Measurements from ENCODE around the gene TAB2. TPM values are rescaled to one million over a fixed set of nuclear protein-coding genes. Genes with fewer than 3 reads are reported as not detected.
"Not testable (repeated sequence)": the region's sequence is repeated elsewhere in the genome, so short reads cannot be mapped to it uniquely, and the experiment has no call there.

TAB2 gene
- total RNA-seq, 1 experiment from 2014 or later, result 56.7 TPM

DNA sequence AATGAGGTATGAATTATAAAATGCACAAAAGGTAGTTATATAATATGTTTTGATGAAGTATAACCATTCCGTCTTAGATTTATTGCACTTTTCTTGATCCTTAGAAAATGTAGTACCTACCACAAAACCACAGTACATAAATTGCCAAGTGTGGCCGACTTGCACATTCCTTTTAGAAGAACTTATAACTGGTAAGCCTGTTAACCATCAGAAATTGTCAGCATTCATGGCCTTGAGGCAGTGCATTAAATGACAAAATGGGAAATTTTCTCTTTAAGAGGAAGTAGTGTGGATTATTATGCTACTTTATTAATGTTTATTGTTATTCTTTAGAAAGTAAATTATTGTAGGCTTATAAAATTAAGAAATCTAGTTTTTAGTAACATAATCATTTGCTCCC is 29.6 kb downstream of the TAB2 start:
- H3K9me3 ChIP-seq (ENCODE audit: control insufficient read depth in 1 of 2, insufficient read depth in 1 of 2, low read depth in 1 of 2, low read length in 2 of 2), result no peaks in the 10 kb centered on the region
- H4K20me1 ChIP-seq (ENCODE audit: insufficient read depth), result 0 out of 2 replicates have a peak, but pooled peaks cover 4% of the 10 kb centered on the region
- intact Hi-C loops (cut with micrococcal nuclease), result no loop called here
- ChIA-PET RAD21 (ENCODE audit: low non-redundant PET in 1 of 2, low total read pairs in 2 of 2, uncharacterized antibody in 2 of 2, unreplicated experiment in 2 of 2) (no interaction called here), POLR2A (no interaction called here), CTCF (no interaction called here)
- H3K4me3 ChIP-seq (replicated peaks in 1 of 2; ENCODE audit: low read depth in 1 of 2, low read length in 2 of 2), result no peak overlapping the region
- H3K4me2 ChIP-seq (ENCODE audit: low read length), result no peak overlapping the region
- H3K9me2 ChIP-seq (ENCODE audit: insufficient read depth), result no peaks in the 10 kb centered on the region
- no peak overlapping the region for H2AFZ ChIP-seq (ENCODE audit: low read depth, low read length, poor library complexity, severe bottlenecking)
- no peak for DNase-seq (ENCODE audit: low read depth, low spot score)
- H3K27ac ChIP-seq (ENCODE audit: low read depth, low read length), result no peak overlapping the region
- H3K9ac ChIP-seq (ENCODE audit: low read length), result no peak overlapping the region
- peaks cover 76% of the 10 kb centered on the region for H3K79me2 ChIP-seq (ENCODE audit: insufficient read depth, low read length)
- no peaks in the 10 kb centered on the region for H3K27me3 ChIP-seq (ENCODE audit: insufficient read depth, low read length)
- no peak for TF ChIP-seq YY1 (IDR thresholded peaks at IDR 0.05; ENCODE audit: extremely low read depth, insufficient replicate concordance, low read depth, low read length)
- no peak for TF ChIP-seq TCF7L2 (IDR thresholded peaks at IDR 0.05; ENCODE audit: borderline replicate concordance, extremely low read depth, insufficient read depth, insufficient read length)
- no peak for TF ChIP-seq CBX3 (IDR thresholded peaks at IDR 0.05; ENCODE audit: low read depth)
- no peak for TF ChIP-seq EGR1 (IDR thresholded peaks at IDR 0.05; ENCODE audit: low read depth)
- TF ChIP-seq, protein P1, sequence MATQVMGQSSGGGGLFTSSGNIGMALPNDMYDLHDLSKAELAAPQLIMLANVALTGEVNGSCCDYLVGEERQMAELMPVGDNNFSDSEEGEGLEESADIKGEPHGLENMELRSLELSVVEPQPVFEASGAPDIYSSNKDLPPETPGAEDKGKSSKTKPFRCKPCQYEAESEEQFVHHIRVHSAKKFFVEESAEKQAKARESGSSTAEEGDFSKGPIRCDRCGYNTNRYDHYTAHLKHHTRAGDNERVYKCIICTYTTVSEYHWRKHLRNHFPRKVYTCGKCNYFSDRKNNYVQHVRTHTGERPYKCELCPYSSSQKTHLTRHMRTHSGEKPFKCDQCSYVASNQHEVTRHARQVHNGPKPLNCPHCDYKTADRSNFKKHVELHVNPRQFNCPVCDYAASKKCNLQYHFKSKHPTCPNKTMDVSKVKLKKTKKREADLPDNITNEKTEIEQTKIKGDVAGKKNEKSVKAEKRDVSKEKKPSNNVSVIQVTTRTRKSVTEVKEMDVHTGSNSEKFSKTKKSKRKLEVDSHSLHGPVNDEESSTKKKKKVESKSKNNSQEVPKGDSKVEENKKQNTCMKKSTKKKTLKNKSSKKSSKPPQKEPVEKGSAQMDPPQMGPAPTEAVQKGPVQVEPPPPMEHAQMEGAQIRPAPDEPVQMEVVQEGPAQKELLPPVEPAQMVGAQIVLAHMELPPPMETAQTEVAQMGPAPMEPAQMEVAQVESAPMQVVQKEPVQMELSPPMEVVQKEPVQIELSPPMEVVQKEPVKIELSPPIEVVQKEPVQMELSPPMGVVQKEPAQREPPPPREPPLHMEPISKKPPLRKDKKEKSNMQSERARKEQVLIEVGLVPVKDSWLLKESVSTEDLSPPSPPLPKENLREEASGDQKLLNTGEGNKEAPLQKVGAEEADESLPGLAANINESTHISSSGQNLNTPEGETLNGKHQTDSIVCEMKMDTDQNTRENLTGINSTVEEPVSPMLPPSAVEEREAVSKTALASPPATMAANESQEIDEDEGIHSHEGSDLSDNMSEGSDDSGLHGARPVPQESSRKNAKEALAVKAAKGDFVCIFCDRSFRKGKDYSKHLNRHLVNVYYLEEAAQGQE (IDR thresholded peaks at IDR 0.05; ENCODE audit: low read depth), result no peak
- TF ChIP-seq, protein P2, sequence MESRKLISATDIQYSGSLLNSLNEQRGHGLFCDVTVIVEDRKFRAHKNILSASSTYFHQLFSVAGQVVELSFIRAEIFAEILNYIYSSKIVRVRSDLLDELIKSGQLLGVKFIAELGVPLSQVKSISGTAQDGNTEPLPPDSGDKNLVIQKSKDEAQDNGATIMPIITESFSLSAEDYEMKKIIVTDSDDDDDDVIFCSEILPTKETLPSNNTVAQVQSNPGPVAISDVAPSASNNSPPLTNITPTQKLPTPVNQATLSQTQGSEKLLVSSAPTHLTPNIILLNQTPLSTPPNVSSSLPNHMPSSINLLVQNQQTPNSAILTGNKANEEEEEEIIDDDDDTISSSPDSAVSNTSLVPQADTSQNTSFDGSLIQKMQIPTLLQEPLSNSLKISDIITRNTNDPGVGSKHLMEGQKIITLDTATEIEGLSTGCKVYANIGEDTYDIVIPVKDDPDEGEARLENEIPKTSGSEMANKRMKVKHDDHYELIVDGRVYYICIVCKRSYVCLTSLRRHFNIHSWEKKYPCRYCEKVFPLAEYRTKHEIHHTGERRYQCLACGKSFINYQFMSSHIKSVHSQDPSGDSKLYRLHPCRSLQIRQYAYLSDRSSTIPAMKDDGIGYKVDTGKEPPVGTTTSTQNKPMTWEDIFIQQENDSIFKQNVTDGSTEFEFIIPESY (IDR thresholded peaks at IDR 0.05; ENCODE audit: extremely low read depth, insufficient replicate concordance, low read length), result no peak
- no peak for TF ChIP-seq JUND (IDR thresholded peaks at IDR 0.05)
- TF ChIP-seq, protein P3, sequence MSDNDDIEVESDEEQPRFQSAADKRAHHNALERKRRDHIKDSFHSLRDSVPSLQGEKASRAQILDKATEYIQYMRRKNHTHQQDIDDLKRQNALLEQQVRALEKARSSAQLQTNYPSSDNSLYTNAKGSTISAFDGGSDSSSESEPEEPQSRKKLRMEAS (IDR thresholded peaks at IDR 0.05), result no peak
- no peak for TF ChIP-seq ZFX (IDR thresholded peaks at IDR 0.05)
- no peak for ATAC-seq
- BruUV-seq (replicated peaks), result no TSS peak
- H3K4me1 ChIP-seq (ENCODE audit: control insufficient read depth in 1 of 2, insufficient read depth in 2 of 2, low read length in 2 of 2), result peaks cover 0 to 6% of the 10 kb centered on the region in 2 experiments; a peak in 1 of 4 replicates
- H3K36me3 ChIP-seq (ENCODE audit: control insufficient read depth in 1 of 2, insufficient read depth in 2 of 2, low read length in 2 of 2), result no peaks in the 10 kb centered on the region

DNA sequence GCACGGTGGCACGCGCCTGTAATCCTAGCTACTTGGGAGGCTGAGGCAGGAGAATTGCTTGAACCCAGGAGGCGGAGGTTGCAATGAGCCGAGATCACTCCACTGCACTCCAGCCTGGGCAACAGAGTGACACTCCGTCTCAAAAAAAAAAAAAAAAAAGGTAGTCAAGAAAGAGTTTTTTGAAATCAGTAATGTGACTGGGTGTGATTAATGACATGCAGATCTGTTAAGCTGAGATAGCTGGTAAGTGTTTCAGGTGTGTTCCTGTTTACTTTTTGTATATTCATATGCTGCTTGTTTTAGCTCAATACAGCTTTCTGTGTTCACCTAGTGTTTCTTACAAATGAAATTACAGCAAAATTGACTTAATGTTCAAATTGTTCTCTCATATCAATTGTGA is 31.8 kb downstream of the TAB2 start:
- POLR2A ChIA-PET; H3K27me3 ChIP-seq (ENCODE audit: insufficient read depth, low read length); H3K4me1 ChIP-seq (ENCODE audit: control insufficient read depth in 1 of 2, insufficient read depth in 2 of 2, low read length in 2 of 2); H3K9ac ChIP-seq (ENCODE audit: low read length); H2AFZ ChIP-seq (ENCODE audit: low read depth, low read length, poor library complexity, severe bottlenecking); H3K27ac ChIP-seq (ENCODE audit: low read depth, low read length); H3K4me2 ChIP-seq (ENCODE audit: low read length); intact Hi-C loops (cut with micrococcal nuclease); H3K9me3 ChIP-seq (ENCODE audit: control insufficient read depth in 1 of 2, insufficient read depth in 1 of 2, low read depth in 1 of 2, low read length in 2 of 2); RAD21 ChIA-PET (ENCODE audit: low non-redundant PET in 1 of 2, low total read pairs in 2 of 2, uncharacterized antibody in 2 of 2, unreplicated experiment in 2 of 2); H3K36me3 ChIP-seq (ENCODE audit: control insufficient read depth in 1 of 2, insufficient read depth in 2 of 2, low read length in 2 of 2); H3K4me3 ChIP-seq (replicated peaks in 1 of 2; ENCODE audit: low read depth in 1 of 2, low read length in 2 of 2); BruUV-seq (replicated peaks); CTCF ChIA-PET; H3K9me2 ChIP-seq (ENCODE audit: insufficient read depth); H4K20me1 ChIP-seq (ENCODE audit: insufficient read depth); ATAC-seq; DNase-seq (ENCODE audit: low read depth, low spot score): not testable (repeated sequence)
- peaks cover 77% of the 10 kb centered on the region for H3K79me2 ChIP-seq (ENCODE audit: insufficient read depth, low read length)

Data from HCT116 (cell line).